Measurements from ENCODE around the gene PRKCQ. TPM values are rescaled to one million over a fixed set of nuclear protein-coding genes. Genes with fewer than 3 reads are reported as not detected.

The PRKCQ gene
- total and polyA plus RNA-seq, 7 experiments from 2014 or later: 44.3 to 74.5 (median 65.8) TPM

- peaks cover 5 to 62% (median 20%) of the 10 kb centered on the region in 3 experiments for H3K36me3 ChIP-seq (ENCODE audit: control insufficient read depth in 2 of 3, insufficient read depth in 3 of 3, low read length in 3 of 3)
Measured at GRCh38 chr10:6504296-6504695, 75.8 kb downstream of the PRKCQ start.

GRCh38 chr10:6503171-6503570 is 76.9 kb downstream of the PRKCQ start:
- peaks cover 36 to 65% (median 56%) of the 10 kb centered on the region in 7 donors for H3K4me1 Mint-ChIP-seq
- peaks cover 0 to 11% (median 0%) of the 10 kb centered on the region in 11 donors for H3K9me3 Mint-ChIP-seq
- ChIA-PET CTCF (no interaction called here), POLR2A (interaction anchor here (0.8 to 1.0 kb wide), 2 partner anchors 17 to 27 kb away, joined by 3 to 4 read pairs; no protein-coding TSS in a partner anchor)
- Histone ChIP-seq H3K4me3 (ENCODE audit: low read length) (no peak overlapping the region), H3K4me1 (ENCODE audit: control insufficient read depth in 2 of 2, insufficient read depth in 2 of 2, low read length in 2 of 2) (peaks cover 17 to 32% of the 10 kb centered on the region in 2 donors), H3K27me3 (ENCODE audit: control insufficient read depth in 2 of 2, insufficient read depth in 2 of 2, low read length in 2 of 2) (no peaks in the 10 kb centered on the region), H3K9me3 (ENCODE audit: control insufficient read depth in 2 of 3, low read length in 3 of 3) (no peaks in the 10 kb centered on the region), H3K27ac (ENCODE audit: low read depth, low read length) (peak overlapping the region; percentile 29), H3K36me3 (ENCODE audit: control insufficient read depth in 2 of 3, insufficient read depth in 3 of 3, low read length in 3 of 3) (peaks cover 7 to 58% (median 16%) of the 10 kb centered on the region in 3 experiments)
- ATAC-seq (no peak), DNase-seq (no peak)
- intact Hi-C loops (cut with micrococcal nuclease): no loop called here
- H3K27me3 Mint-ChIP-seq: no peaks in the 10 kb centered on the region
- peaks cover 31 to 66% (median 56%) of the 10 kb centered on the region in 5 donors for H3K36me3 Mint-ChIP-seq
- H3K4me3 Mint-ChIP-seq: no peak overlapping the region
- peak overlapping the region; percentile 1 to 89 (median 34) for H3K27ac Mint-ChIP-seq

More at GRCh38 chr10:6504296-6504695, 75.8 kb downstream of the PRKCQ start:
- intact Hi-C loops (cut with micrococcal nuclease): no loop called here
- Mint-ChIP-seq H3K9me3 (peaks cover 0 to 8% (median 0%) of the 10 kb centered on the region in 11 donors), H3K4me3 (peak overlapping the region in 1 of 10 donors; percentile 4), H3K27me3 (no peaks in the 10 kb centered on the region), H3K4me1 (peaks cover 27 to 59% (median 49%) of the 10 kb centered on the region in 7 donors), H3K27ac (peak overlapping the region; percentile 36 to 86 (median 71)), H3K36me3 (peaks cover 25 to 65% (median 55%) of the 10 kb centered on the region in 5 donors)
- peaks cover 6 to 26% of the 10 kb centered on the region in 2 donors for H3K4me1 ChIP-seq (ENCODE audit: control insufficient read depth in 2 of 2, insufficient read depth in 2 of 2, low read length in 2 of 2)
- H3K9me3 ChIP-seq (ENCODE audit: control insufficient read depth in 2 of 3, low read length in 3 of 3): no peaks in the 10 kb centered on the region
- H3K27ac ChIP-seq (ENCODE audit: low read depth, low read length): no peak overlapping the region
- H3K4me3 ChIP-seq (ENCODE audit: low read length): no peak overlapping the region
- no peaks in the 10 kb centered on the region for H3K27me3 ChIP-seq (ENCODE audit: control insufficient read depth in 2 of 2, insufficient read depth in 2 of 2, low read length in 2 of 2)
- ChIA-PET CTCF (interaction anchor here (0.6 kb wide), 1 partner anchor 13 kb away, joined by 3 read pairs; no protein-coding TSS in a partner anchor), POLR2A (interaction anchor here (0.5 to 1.2 kb wide), 5 partner anchors 37 to 416 kb away, joined by 3 read pairs; no protein-coding TSS in a partner anchor)
- ATAC-seq (no peak), DNase-seq (no peak)

GRCh38 chr10:6501931-6502330 is 78.1 kb downstream of the PRKCQ start:
- H3K4me3 ChIP-seq (ENCODE audit: low read length): no peak overlapping the region
- peaks cover 0 to 11% (median 0%) of the 10 kb centered on the region in 11 donors for H3K9me3 Mint-ChIP-seq
- POLR2A ChIA-PET: interaction anchor here (0.7 kb wide), 1 partner anchor 1109 kb away, joined by 3 read pairs; no protein-coding TSS in a partner anchor
- peak overlapping the region; percentile 19 to 92 (median 79) for H3K27ac Mint-ChIP-seq
- ATAC-seq (no peak), DNase-seq (no peak)
- H3K4me3 Mint-ChIP-seq: no peak overlapping the region
- intact Hi-C loops (cut with micrococcal nuclease): no loop called here
- peaks cover 15 to 35% of the 10 kb centered on the region in 2 donors for H3K4me1 ChIP-seq (ENCODE audit: control insufficient read depth in 2 of 2, insufficient read depth in 2 of 2, low read length in 2 of 2)
- H3K36me3 Mint-ChIP-seq: peaks cover 31 to 63% (median 47%) of the 10 kb centered on the region in 5 donors
- CTCF ChIA-PET: no interaction called here
- H3K9me3 ChIP-seq (ENCODE audit: control insufficient read depth in 2 of 3, low read length in 3 of 3): no peaks in the 10 kb centered on the region
- H3K36me3 ChIP-seq (ENCODE audit: control insufficient read depth in 2 of 3, insufficient read depth in 3 of 3, low read length in 3 of 3): peaks cover 19 to 59% (median 22%) of the 10 kb centered on the region in 3 experiments
- H3K4me1 Mint-ChIP-seq: peaks cover 38 to 62% (median 49%) of the 10 kb centered on the region in 7 donors
- H3K27ac ChIP-seq (ENCODE audit: low read depth, low read length): no peak overlapping the region
- no peaks in the 10 kb centered on the region for H3K27me3 ChIP-seq (ENCODE audit: control insufficient read depth in 2 of 2, insufficient read depth in 2 of 2, low read length in 2 of 2)
- H3K27me3 Mint-ChIP-seq: no peaks in the 10 kb centered on the region

GRCh38 chr10:6499974-6500373 is 80.1 kb downstream of the PRKCQ start:
- peaks cover 31 to 53% (median 44%) of the 10 kb centered on the region in 5 donors for H3K36me3 Mint-ChIP-seq
- H3K4me3 ChIP-seq (ENCODE audit: low read length): no peak overlapping the region
- H3K27me3 ChIP-seq (ENCODE audit: control insufficient read depth in 2 of 2, insufficient read depth in 2 of 2, low read length in 2 of 2): no peaks in the 10 kb centered on the region
- no peak overlapping the region for H3K4me3 Mint-ChIP-seq
- H3K27me3 Mint-ChIP-seq: no peaks in the 10 kb centered on the region
- peaks cover 32 to 53% (median 48%) of the 10 kb centered on the region in 7 donors for H3K4me1 Mint-ChIP-seq
- intact Hi-C loops (cut with micrococcal nuclease): loop anchor here (1.0 to 10.0 kb wide), 3 partner anchors 7 to 155 kb away; no protein-coding TSS in a partner anchor
- peaks cover 25 to 59% (median 26%) of the 10 kb centered on the region in 3 experiments for H3K36me3 ChIP-seq (ENCODE audit: control insufficient read depth in 2 of 3, insufficient read depth in 3 of 3, low read length in 3 of 3)
- no peak overlapping the region for H3K27ac ChIP-seq (ENCODE audit: low read depth, low read length)
- ATAC-seq: no peak
- H3K9me3 ChIP-seq (ENCODE audit: control insufficient read depth in 2 of 3, low read length in 3 of 3): no peaks in the 10 kb centered on the region
- peaks cover 22 to 45% of the 10 kb centered on the region in 2 donors for H3K4me1 ChIP-seq (ENCODE audit: control insufficient read depth in 2 of 2, insufficient read depth in 2 of 2, low read length in 2 of 2)
- DNase-seq: no peak
- CTCF ChIA-PET: interaction anchor here (2.7 kb wide), 1 partner anchor 16 kb away, joined by 5 read pairs; no protein-coding TSS in a partner anchor
- POLR2A ChIA-PET: interaction anchor here (1.0 to 1.1 kb wide), 2 partner anchors 12 to 27 kb away, joined by 3 to 4 read pairs; no protein-coding TSS in a partner anchor
- H3K27ac Mint-ChIP-seq: peak overlapping the region in 4 of 9 donors; percentile 52 to 94 (median 82)
- peaks cover 0 to 9% (median 0%) of the 10 kb centered on the region in 11 donors for H3K9me3 Mint-ChIP-seq

- ATAC-seq (peak; percentile 85), DNase-seq (peak in 8 of 9 donors; percentile 48 to 75 (median 67))
- Mint-ChIP-seq H3K27me3 (no peaks in the 10 kb centered on the region), H3K36me3 (peaks cover 26 to 46% (median 38%) of the 10 kb centered on the region in 5 donors), H3K27ac (peak overlapping the region; percentile 81 to 94 (median 90)), H3K4me1 (peaks cover 24 to 47% (median 43%) of the 10 kb centered on the region in 7 donors), H3K4me3 (peak overlapping the region; percentile 13 to 86 (median 59)), H3K9me3 (peaks cover 0 to 5% (median 0%) of the 10 kb centered on the region in 11 donors)
- Histone ChIP-seq H3K36me3 (ENCODE audit: control insufficient read depth in 2 of 3, insufficient read depth in 3 of 3, low read length in 3 of 3) (peaks cover 25 to 59% (median 26%) of the 10 kb centered on the region in 3 experiments), H3K27me3 (ENCODE audit: control insufficient read depth in 2 of 2, insufficient read depth in 2 of 2, low read length in 2 of 2) (no peaks in the 10 kb centered on the region), H3K4me3 (ENCODE audit: low read length) (no peak overlapping the region), H3K9me3 (ENCODE audit: control insufficient read depth in 2 of 3, low read length in 3 of 3) (no peaks in the 10 kb centered on the region), H3K4me1 (ENCODE audit: control insufficient read depth in 2 of 2, insufficient read depth in 2 of 2, low read length in 2 of 2) (peaks cover 33 to 49% of the 10 kb centered on the region in 2 donors), H3K27ac (ENCODE audit: low read depth, low read length) (peak overlapping the region; percentile 36)
- POLR2A ChIA-PET: interaction anchor here (0.5 to 1.0 kb wide), 3 partner anchors 32 to 787 kb away, joined by 3 to 4 read pairs (median 4); no protein-coding TSS in a partner anchor
- CTCF ChIA-PET: interaction anchor here (1.0 to 2.7 kb wide), 2 partner anchors 17 to 86 kb away, joined by 4 to 5 read pairs; no protein-coding TSS in a partner anchor
- intact Hi-C loops (cut with micrococcal nuclease): loop anchor here (1.0 to 10.0 kb wide), 4 partner anchors 9 to 154 kb away; no protein-coding TSS in a partner anchor
Measured at GRCh38 chr10:6498771-6499170, 81.3 kb downstream of the PRKCQ start.

GRCh38 chr10:6497620-6498019 is 82.5 kb downstream of the PRKCQ start:
- H3K27me3 Mint-ChIP-seq: no peaks in the 10 kb centered on the region
- Histone ChIP-seq H3K4me3 (ENCODE audit: low read length) (no peak overlapping the region), H3K36me3 (ENCODE audit: control insufficient read depth in 2 of 3, insufficient read depth in 3 of 3, low read length in 3 of 3) (peaks cover 22 to 56% (median 26%) of the 10 kb centered on the region in 3 experiments), H3K27ac (ENCODE audit: low read depth, low read length) (peak overlapping the region; percentile 30), H3K4me1 (ENCODE audit: control insufficient read depth in 2 of 2, insufficient read depth in 2 of 2, low read length in 2 of 2) (peaks cover 39 to 61% of the 10 kb centered on the region in 2 donors), H3K27me3 (ENCODE audit: control insufficient read depth in 2 of 2, insufficient read depth in 2 of 2, low read length in 2 of 2) (no peaks in the 10 kb centered on the region), H3K9me3 (ENCODE audit: control insufficient read depth in 2 of 3, low read length in 3 of 3) (no peaks in the 10 kb centered on the region)
- peak overlapping the region in 3 of 9 donors; percentile 9 to 89 (median 11) for H3K27ac Mint-ChIP-seq
- ChIA-PET POLR2A (interaction anchor here (0.6 to 2.1 kb wide), 3 partner anchors 24 to 104 kb away, joined by 3 to 6 read pairs (median 3); no protein-coding TSS in a partner anchor), CTCF (interaction anchor here (2.7 kb wide), 1 partner anchor 18 kb away, joined by 5 read pairs; no protein-coding TSS in a partner anchor)
- ATAC-seq: no peak
- H3K4me1 Mint-ChIP-seq: peaks cover 17 to 42% (median 36%) of the 10 kb centered on the region in 7 donors
- H3K9me3 Mint-ChIP-seq: peaks cover 0 to 5% (median 0%) of the 10 kb centered on the region in 11 donors
- peaks cover 18 to 38% (median 34%) of the 10 kb centered on the region in 5 donors for H3K36me3 Mint-ChIP-seq
- intact Hi-C loops (cut with micrococcal nuclease): loop anchor here (1.0 to 10.0 kb wide), 3 partner anchors 15 to 153 kb away; no protein-coding TSS in a partner anchor
- DNase-seq: no peak
- no peak overlapping the region for H3K4me3 Mint-ChIP-seq

Data from naive thymus-derived CD4-positive, alpha-beta T cell (primary cell).